ENCODE results near the gene BNIP5.
A peak's percentile ranks its signal among the peaks of the same experiment; 100 is the strongest.
"Not testable (repeated sequence)": the region's sequence is repeated elsewhere in the genome, so short reads cannot be mapped to it uniquely, and the experiment has no call there.

BNIP5 gene

DNA sequence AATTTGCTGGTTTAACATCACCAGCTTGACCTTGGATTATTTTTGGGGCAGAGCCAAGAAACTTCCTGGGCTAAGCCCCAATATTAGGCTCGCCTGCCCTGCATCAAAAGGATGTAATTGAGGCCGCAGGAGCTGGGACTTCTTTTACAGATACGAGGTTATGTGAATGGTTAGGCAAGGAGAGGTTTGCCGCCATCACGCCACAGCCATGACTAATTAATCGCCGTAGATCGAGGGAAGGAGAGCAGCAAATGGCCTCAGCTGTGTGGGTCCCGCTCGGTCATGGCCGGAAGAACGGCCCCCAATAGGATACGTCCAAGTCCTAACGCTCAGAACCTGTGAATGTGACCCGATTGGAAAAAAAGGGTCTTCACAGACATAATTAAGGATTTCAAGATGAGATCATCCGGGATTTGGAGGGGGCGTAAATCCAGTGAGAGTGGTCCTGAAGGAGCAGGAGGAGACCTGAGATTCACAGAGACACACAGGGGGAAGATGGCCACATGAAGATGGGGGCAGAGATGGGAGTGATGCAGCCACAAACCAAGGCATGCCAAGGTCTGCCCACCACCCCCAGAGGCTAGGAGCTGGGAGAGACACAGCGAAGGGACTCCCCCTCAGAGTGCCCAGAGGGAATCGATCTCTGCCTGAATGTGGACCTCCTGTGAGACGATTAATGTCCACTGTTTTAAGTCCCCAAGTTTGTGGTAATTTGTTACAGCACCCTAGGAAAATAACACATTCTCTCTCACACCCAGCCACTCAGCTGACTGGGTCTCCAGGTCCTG is 10.0 kb upstream of the BNIP5 start:
- DNase-seq: peak in 1 of 10 donors; percentile 30
- intact Hi-C loops (cut with DNase I): no loop called here

DNA sequence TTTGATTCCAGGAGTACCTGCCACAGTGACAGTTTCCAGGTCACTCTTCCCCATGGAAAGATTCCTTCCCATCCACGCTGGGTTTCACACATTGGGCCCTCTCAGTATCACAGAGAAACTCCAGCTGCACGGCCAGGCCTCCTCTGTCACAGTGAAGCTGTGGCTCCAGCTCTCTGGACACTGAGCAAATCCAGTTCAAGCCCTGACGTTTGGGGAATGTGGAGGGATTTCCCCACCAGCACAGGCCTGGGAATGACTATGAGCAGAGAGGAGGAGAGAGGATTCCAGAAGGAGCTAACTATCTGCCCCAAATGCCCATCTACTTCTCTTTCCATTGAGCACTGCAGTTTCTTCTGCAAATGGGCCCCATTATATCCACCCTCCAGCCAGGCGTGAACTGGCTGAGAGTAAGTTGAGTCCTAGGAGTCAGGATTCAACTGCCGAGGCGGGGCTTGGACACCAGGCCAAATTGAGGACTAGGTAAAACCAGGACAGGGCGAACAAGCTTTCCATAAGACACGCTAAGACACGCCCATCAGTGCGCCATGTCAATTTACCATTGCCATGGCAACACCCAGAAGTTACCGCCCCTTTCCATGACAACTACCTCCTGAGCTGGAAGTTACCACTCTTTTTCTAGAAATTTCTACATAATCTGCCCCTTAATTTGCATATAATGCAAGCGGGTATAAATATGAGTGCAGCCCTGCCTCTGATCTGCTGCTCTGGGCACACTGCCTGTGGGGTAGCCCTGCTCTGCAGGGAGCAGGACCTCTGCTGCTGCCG is 9.2 kb upstream of the BNIP5 start:
- DNase-seq: peak in 1 of 10 donors; percentile 36
- intact Hi-C loops (cut with DNase I): no loop called here

DNA sequence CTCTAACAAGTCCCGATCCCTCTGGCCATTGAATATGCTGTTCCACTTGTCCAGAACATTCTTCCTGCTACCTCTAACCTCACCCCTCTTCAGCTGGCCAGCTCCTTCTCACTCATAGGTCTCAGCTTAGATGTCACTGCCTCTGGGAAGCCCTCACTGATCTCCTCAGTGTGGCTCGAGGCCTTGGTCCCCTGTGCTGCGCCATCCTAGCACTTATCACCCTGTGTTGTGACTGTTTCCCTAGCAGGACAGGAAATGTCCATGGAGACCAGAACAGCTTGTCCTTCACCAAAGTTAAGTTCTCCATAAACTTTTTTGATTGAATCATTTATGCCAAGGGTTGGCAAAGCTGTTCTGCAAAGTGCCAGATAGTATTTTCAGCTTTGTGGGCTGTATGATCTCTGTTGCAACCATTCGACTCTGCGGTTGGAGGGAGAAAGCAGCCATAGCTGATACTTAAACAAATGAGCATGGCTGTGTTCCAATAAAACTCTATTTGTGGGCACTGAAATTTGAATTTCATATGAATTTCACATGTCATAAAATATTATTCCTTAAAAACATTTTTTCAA is 6.5 kb upstream of the BNIP5 start:
- DNase-seq: no peak
- intact Hi-C loops (cut with DNase I): loop anchor here (5.0 kb wide), 1 partner anchor 41 kb away; no protein-coding TSS in a partner anchor

DNA sequence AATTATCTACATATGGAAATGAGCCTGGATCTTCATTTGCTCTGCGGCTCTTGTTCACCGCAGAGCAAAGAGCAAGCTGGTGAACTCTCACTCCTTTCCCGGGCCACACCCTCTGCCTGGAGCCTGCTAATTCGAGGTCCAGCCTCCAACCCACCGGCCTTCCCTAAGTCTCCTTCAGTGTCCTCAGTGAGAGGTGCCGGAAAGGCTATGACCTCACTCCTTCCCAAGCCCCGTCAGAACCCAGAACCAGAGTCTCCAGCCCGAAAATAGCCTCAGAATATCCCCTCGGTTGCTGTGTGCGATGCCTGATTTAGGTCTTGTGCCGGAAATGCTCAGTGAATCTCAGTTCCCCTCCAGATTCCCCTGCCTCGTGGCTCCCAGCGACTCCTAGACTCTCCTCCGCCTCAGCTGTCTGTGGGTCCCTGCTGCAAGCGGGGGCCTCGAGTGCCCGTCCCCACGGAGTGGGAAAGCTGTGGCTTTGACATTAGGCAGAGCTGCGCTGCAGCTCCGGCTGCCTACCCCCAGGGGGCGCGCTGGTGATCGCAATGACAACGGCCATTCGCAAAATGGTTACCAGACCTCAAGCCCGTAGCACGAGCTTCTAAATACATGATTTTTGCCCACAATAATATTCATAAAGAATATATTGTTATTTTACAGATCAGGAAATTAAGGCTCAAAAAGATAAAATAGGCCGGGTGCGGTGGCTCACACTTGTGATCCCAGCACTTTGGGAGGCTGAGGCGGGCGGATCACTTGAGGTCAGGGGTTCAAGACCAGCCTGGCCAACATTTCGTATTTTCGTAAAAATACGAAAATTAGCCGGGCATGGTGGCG is 4.1 kb upstream of the BNIP5 start:
- intact Hi-C loops (cut with DNase I): loop anchor here (1.0 to 5.0 kb wide), 2 partner anchors 19 to 39 kb away; no protein-coding TSS in a partner anchor
- DNase-seq: peak; percentile 37 to 96 (median 78)

DNA sequence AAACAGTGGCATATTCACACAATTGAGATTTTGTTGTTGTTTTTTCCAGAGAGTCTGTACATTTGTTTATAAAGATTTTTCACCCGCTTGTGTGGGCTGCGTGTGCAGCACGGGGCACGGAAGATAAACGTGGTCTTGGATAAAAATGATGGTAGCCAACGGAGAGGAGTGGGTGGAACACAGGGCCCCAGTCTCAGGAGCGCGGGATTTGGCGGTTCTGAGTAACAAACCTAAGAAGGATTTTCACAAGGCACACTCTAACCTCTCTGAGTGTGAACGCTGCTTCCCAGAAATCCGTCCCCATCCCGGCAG is 3.6 kb upstream of the BNIP5 start:
- intact Hi-C loops (cut with DNase I): loop anchor here (5.0 kb wide), 1 partner anchor 38 kb away; no protein-coding TSS in a partner anchor
- peak in 1 of 10 donors; percentile 60 for DNase-seq

DNA sequence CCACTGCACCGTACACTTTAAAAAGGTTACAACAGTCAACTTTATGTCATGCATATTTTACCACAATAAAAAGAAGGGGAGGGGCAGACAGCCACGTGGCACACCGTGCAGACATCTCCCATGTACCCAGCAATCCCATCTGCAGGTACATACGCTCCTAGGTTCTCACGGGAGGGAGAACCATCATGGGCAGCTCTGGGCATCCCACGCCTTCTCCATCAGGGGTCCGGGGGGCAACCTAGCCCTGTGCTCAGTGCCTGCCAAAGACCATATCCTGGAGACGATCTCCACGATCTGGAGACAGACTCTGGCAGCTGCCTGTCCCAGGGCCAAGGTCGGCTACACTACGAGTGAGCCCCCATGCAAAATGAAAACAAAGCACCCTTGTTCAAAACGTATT is 2.5 kb upstream of the BNIP5 start:
- intact Hi-C loops (cut with DNase I): no loop called here
- peak in 1 of 10 donors; percentile 43 for DNase-seq

DNA sequence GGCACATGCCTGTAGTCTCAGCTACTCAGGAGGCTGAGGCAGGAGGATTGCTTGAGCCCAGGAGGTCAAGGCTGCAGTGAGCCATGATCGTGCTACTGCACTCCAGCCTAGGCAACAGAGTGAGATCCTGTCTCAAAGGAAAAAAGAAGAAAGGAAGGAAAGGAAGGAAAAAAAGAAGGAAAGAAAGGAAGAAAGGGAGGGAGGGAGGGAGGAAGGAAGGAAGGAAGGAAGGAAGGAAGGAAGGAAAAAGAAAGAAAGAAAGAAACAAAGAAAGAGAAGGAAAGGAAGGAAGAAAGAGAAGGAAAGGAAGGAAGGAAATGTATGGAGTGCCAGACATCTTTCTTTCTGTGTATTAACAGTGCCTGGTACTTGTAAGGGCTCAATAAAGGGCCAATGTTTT is 1.5 kb upstream of the BNIP5 start:
- DNase-seq; intact Hi-C loops (cut with DNase I): not testable (repeated sequence)

DNA sequence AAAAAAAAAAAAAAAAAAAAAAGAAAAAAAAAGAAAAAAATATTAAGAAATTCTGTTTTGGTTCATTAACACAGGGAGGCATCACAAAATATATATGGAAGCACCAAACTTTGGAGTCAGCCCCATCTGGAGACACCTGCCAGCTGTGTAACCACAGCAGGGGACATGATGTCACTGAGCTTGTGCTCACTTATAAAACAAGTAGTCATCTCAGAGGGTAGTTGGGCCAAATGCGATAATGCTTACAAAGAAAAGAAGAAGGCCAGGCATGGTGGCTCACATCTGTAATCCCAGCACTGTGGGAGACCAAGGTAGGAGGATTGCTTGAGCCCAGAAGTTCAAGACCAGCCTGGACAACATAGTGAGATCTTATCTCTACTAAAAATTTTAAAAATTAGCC is 1.1 kb upstream of the BNIP5 start:
- intact Hi-C loops (cut with DNase I): no loop called here
- DNase-seq: peak in 1 of 10 donors; percentile 31

DNA sequence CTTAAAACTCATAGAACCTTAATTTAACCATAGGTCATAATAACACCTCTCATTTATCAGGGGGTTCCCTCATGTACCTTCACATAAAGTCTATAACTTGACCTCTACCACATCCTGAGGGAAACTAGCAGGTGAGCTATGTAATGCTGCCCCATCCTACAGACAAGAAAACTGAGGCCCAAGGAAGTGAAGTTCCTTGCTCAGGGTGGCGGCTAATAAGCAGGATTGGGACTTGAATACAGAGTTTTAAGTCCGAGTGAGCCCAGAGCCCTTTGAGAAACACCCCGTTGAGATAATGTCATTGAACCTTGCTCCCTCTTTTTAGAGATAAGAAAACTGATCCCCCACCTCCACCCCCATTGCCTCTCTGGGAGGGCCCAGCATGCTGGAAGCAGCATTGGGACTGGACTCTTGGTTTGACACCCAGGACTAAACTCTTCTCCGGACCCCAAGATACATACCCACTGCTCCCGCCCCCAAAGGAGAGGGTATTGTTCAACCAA is 429 bp downstream of the BNIP5 start:
- intact Hi-C loops (cut with DNase I): no loop called here
- DNase-seq: peak in 1 of 10 donors; percentile 18

DNA sequence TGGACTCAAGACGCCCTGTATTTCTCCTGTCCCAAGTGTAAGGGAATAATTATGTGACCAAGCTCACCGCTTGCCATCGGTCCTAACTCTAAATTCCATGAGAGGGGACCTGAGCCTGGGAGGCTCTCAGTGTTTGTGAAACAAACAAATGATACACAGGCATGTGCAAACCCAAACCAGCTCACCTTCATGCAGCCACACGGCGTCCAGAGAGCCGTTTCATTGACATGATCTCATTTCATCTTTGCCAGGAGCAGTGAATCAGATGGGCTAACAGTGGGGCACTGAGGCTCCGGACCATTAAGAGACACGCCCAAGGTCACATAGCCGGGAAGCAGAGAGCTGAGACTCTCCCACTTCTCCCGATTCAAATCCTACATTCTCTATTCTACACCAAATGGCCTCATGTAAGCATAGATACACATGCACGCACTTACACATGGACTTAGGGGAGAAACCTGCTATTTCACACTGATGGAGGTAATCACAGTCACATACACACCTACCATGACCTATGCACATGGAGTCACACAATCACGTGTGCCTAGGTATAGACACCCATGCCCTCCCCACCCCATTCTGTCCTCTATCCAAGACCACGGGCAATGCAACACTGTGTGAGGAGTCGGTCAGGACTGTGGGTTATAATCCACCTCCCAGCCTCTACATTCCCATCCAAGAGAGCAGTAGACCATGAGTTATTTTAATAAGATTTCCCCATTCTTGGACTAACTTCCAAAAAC is 1.1 kb downstream of the BNIP5 start:
- DNase-seq: peak in 1 of 10 donors; percentile 55
- intact Hi-C loops (cut with DNase I): no loop called here

DNA sequence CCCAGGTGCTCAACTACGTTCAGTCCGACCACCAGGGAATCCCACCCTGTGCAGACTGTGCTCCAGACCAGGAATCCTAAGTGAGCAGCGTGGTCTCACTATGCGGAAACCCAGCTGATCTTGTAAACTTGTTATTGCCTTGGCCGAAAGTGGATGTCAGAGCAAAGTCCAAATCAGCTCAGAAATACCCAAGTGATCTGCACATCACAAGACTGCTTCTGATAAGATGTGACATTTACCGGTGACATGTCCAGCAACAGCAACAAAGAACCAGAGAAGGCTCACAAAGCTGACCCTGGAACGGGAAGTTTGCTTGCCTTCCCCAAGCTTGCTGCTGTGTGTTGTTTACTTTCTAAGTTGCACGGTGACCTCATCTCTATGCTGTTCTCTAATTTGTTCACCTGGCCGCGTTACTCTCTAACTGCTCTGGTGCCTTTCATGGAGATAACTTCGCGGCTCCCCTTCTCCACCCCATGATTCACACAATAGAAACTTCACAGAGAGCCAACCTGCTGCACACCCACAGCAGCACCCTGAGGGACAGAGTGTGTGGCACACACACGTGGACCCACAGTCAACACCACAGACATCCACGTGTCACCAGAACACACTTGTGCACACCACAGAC is 1.7 kb downstream of the BNIP5 start:
- intact Hi-C loops (cut with DNase I): no loop called here
- DNase-seq: peak in 1 of 10 donors; percentile 77

DNA sequence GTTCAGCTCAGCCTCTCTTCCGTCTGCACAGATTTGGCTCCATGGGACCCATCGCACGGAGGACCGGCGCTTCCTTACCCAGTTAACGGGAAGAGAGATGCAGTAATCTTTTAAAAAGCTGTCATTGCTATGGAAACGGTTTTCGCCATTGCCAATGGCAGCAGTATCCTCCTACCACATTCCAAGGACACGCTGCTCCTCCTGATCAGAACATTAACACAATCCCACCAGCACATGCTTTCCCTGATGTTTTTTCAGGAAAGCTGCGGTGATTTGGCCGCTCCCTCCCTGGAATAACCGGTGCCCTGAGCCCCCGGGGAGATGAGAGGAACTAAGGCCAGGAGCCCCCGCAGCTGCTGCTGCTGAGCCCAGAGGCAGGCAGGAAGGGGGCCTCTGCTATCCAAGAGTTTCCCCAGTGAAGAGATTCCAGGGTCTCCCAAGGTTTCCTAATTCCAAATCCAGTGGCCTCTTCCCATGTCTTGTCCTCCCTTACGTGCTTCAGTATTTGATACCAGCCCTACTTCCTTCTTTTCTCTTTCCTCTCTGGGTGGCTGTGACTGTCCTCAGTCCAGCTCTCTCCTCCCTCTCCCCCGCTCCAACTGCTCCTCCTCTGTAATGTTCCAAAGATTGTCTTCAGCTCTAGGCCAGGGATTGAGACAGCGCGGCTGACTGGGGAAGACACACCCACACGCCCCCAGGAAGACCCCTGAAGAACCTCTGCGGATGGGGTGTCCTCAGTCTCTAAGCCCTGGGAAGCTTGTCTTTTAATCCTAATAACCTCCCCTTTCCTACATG is 2.6 kb downstream of the BNIP5 start:
- intact Hi-C loops (cut with DNase I): no loop called here
- DNase-seq: peak in 8 of 10 donors; percentile 40 to 93 (median 60)

DNA sequence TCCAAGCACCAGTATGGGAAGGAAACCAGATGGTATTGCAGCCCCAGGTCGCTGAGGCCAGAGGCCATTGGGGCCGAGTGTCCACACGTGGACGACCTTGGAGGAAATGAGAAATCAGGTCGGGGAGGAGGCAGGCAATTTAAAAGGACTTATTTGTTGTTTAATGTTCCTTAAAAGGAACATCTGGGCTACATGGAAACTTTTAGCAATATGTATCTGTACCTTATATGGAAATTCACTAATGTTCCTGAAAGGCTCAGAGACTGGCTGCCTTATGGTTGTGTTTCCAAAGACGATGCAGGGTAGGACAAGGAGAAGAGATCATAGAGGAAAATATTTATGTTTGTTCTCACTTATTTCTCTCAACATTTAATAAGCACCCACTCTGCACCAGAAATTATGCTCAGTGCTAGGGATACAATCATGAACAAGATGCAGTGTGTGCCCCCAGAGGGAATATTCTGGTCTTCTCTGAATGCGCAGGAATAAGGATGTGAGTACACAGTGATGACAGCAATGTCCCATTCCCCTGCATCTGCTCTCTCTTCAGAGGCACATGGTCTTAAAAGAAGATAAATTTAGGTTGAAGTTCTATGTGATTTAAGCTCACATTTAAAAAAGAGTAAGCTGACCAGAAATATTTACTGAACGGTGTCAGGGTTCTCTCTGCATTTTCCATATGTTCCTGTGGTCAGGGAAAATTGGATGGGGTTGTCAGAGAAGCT is 3.4 kb downstream of the BNIP5 start:
- intact Hi-C loops (cut with DNase I): no loop called here

DNA sequence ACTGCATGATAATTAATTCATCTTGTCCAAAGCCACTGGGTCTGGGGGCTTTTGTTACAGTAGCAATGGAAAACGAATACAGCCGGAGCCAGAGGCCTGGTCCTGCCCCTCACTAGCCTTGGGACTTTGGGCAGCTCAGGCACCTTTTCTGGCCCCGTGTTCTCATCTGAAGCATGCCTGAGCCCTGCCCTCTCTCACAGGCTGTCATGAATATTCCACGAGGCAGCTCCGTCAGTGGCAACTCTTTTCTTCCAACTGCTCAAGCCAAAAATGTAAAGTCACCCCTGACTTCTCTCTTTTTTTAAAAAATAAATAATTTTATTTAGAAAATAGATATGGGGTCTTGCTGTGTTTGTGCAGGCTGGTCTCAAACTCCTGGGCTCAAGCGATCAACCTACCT is 5.3 kb downstream of the BNIP5 start:
- peak in 1 of 10 donors; percentile 52 for DNase-seq
- intact Hi-C loops (cut with DNase I): no loop called here

More for the DNA sequence above, 3.4 kb downstream of the BNIP5 start:
- DNase-seq: no peak

DNA sequence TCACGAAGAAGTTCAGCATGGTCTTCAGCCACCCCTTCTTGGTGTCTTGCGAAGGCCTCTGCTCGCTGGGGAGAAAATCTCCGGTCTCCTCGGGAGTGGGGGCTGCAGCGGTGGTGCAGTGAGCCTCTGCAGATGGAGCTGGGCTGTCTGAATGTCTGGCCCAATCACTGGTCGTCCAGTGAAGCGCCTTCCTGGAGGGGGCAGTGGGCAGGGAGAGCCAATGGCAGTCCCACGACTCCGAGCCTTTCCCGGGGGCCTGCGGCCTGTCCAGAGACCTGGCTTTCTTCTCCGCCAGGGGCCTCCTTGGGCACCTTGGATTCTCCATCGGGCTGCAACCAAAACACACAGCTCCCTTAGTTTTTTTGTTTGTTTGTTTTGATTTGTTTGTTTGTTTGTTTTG is 6.3 kb downstream of the BNIP5 start:
- intact Hi-C loops (cut with DNase I): no loop called here
- peak in 1 of 10 donors; percentile 54 for DNase-seq

DNA sequence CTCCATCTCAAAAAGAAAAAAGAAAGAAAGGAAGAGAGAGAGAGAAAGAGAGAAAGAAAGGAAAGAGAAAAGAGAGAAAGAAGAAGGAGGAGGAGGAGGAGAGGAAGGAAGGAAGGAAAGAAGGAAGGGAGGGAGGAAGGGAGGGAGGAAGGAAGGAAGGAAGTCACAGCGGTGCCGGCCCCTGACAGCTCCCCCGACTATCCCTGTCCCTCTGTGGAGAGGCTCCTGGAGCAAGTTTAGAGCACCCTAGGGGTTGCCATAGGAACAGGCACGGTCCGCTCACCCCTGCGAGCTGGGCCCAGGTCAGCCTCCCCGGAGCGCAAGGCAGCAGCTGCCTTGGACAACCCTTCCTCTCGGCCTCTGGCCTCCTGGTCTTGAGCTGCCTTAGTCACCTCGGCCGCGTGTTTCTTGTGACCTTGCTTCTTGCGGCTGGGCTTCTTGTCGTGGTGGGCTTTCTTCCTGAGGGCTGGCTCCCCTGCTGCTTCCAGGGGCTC is 6.8 kb downstream of the BNIP5 start:
- peak in 1 of 10 donors; percentile 77 for DNase-seq
- intact Hi-C loops (cut with DNase I): no loop called here

DNA sequence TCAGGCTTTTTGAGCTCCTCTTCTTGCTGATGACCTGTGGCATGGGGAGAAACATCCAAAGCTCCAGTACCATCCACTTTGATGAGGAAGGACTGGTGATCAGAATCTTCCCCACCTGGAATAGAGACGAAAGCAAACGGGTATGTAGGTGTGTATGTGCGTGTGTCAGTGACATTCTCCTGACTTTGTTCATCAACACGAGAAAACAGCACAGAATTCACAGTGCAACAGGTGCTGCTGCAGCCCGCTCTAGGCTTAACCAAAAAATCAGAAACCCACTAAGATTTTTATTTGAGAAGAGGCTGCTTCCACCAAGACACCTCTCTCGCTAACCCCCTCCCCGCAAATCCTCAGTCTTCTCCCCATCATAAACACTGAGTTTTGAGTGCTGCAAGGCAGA is 8.1 kb downstream of the BNIP5 start:
- DNase-seq: peak in 1 of 10 donors; percentile 5
- intact Hi-C loops (cut with DNase I): no loop called here

DNA sequence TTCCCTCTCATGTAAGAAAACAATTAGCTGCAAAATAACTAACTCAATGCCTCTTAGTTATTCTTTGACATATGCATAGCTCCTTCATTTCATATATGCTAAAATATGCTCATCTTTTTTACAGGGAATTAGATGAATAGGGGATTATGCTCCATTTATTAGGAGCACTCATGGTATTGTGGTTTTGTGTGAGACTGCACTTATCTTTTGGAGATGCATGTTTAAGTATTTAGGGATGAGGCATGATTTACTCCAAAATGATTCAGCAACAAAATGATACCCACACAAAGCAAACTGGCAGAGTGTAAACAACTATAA is 8.8 kb downstream of the BNIP5 start:
- DNase-seq: no peak
- intact Hi-C loops (cut with DNase I): no loop called here
